ENCODE results near the gene KRTAP19-8. TPM values are rescaled to one million over a fixed set of nuclear protein-coding genes. Genes with fewer than 3 reads are reported as not detected.

KRTAP19-8 gene
- total RNA-seq, 1 experiment from 2014 or later: not detected

DNA sequence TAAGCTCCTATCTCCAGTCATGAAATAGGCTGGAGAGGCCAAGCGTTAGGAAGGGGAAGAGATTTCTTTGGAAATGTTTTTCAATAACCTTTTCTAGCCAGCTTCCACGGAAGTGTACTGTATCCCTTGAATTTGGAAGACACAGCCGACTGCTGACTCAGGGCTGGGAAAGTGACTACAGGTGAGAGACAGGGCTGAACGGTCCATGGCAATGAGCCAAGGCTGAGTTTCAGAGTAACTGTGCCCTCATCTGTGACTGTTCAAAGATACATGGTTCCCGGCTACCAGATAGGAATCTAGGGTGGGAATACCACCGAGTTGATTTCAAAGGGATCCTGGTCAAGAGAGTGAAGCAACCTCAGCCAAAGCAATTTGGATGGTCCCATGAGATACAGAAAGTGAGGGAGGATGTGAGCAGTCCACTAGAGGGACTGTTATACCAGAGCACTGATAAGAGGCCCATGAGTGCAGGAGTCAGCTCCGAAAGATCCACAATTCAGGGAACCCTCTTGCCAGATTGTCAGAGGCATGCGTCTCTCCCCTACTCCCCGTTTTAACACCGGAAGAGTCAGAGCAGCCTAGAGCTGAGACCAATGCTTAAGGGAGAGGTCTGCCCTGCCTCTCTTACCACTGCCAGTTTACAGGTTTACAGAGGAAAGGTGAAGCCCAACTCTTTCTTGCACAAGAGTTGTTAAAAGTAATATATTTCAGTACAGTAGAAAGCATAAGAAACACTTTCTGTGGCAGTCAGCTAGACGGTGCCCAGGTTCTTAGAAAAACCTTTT lies 3.2 kb upstream of the KRTAP19-8 start (continued):
- TF ChIP-seq, protein P1, sequence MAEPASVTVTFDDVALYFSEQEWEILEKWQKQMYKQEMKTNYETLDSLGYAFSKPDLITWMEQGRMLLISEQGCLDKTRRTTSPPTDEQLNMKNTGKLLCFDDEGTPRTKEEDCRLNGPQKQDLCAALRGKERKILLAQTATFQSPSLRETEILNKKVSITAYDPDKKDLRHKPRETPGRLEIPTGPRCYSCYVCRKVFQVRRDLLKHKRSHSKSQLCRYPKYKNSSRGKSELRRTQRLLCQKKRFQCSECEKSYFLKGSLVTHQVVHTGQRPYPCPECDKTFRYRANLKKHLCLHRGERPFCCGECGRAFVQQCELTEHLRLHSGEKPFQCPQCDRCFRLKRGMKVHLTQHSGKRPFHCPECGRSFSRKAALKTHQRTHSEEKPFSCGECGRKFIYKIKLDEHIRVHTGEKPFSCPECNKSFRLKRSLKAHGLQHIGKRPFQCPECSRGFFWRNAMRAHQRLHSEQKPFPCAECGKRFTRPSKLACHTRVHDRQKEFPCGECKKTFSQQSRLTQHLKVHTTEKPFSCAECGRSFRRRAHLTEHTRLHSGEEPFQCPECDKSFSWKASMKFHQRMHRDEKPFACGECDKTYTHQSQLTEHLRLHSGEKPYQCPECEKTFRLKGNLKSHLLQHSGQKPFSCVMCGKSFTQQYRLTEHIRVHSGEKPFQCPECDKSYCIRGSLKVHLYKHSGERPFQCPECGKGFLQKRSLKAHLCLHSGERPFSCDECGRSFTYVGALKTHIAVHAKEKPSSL (CRISPR knock-in tag; conservative IDR thresholded peaks at IDR 0.05): no peak
- TF ChIP-seq ZNF423 (CRISPR knock-in tag; IDR thresholded peaks at IDR 0.05) (no peak), ZNF138 (CRISPR knock-in tag; conservative IDR thresholded peaks at IDR 0.05) (no peak), CREM (CRISPR knock-in tag; IDR thresholded peaks at IDR 0.05) (no peak), GRHL2 (CRISPR knock-in tag; IDR thresholded peaks at IDR 0.05; ENCODE audit: insufficient replicate concordance, severe bottlenecking) (no peak), SMAD4 (CRISPR knock-in tag; IDR thresholded peaks at IDR 0.05) (no peak), KAT7 (CRISPR knock-in tag; IDR thresholded peaks at IDR 0.05; ENCODE audit: borderline replicate concordance) (no peak), GTF2I (CRISPR knock-in tag; conservative IDR thresholded peaks at IDR 0.05) (no peak), CREB1 (CRISPR knock-in tag; IDR thresholded peaks at IDR 0.05) (no peak), TCF7 (CRISPR knock-in tag; IDR thresholded peaks at IDR 0.05; ENCODE audit: low read depth) (no peak)
- TF ChIP-seq, protein P2, sequence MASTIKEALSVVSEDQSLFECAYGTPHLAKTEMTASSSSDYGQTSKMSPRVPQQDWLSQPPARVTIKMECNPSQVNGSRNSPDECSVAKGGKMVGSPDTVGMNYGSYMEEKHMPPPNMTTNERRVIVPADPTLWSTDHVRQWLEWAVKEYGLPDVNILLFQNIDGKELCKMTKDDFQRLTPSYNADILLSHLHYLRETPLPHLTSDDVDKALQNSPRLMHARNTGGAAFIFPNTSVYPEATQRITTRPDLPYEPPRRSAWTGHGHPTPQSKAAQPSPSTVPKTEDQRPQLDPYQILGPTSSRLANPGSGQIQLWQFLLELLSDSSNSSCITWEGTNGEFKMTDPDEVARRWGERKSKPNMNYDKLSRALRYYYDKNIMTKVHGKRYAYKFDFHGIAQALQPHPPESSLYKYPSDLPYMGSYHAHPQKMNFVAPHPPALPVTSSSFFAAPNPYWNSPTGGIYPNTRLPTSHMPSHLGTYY (CRISPR knock-in tag; IDR thresholded peaks at IDR 0.05): no peak

DNA sequence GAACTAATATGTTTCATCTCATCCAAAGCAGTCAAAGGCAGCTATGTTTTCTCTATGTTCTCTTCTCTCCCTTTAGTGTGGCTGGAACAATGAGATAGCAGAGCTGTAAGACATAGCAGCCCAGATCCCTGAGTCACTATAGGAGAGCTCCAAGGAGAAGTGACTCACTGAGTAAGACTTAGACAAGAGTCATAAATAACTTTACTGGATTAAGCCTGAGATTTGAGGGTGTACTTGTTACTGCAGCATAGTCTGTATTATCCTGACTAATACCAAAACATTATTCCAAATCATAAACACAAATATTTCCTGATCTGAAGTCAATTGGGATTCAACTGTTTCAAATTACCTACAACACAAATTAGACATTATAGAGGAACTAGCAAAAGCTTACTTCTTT lies 3.9 kb downstream of the KRTAP19-8 start:
- no peaks in the 10 kb centered on the region; the same call in 1 of the 2 replicates for H3K27me3 Mint-ChIP-seq (ENCODE audit: low read depth)
- no peak overlapping the region for H3K27ac Mint-ChIP-seq
- H3K9me3 Mint-ChIP-seq: peaks cover 7% of the 10 kb centered on the region
- CTCF ChIA-PET: no interaction called here
- peaks cover 5% of the 10 kb centered on the region; the same call in 1 of the 2 replicates for H3K4me1 Mint-ChIP-seq
- no peak for DNase-seq (ENCODE audit: low spot score)
- POLR2A ChIA-PET: no interaction called here
- TF ChIP-seq ZBTB21 (CRISPR knock-in tag; IDR thresholded peaks at IDR 0.05; ENCODE audit: borderline replicate concordance): no peak
- no peak for TF ChIP-seq ATF1 (CRISPR knock-in tag; IDR thresholded peaks at IDR 0.05)
- no peak for TF ChIP-seq MYBL2 (CRISPR knock-in tag; IDR thresholded peaks at IDR 0.05)
- no peak for TF ChIP-seq GTF2I (CRISPR knock-in tag; conservative IDR thresholded peaks at IDR 0.05)
- no peak for TF ChIP-seq RELA (CRISPR knock-in tag; IDR thresholded peaks at IDR 0.05; ENCODE audit: borderline replicate concordance)
- TF ChIP-seq NFE2L1 (CRISPR knock-in tag; IDR thresholded peaks at IDR 0.05): no peak
- no peak overlapping the region for H3K4me3 Mint-ChIP-seq
- no peaks in the 10 kb centered on the region for H3K36me3 Mint-ChIP-seq
- no peak for ATAC-seq

DNA sequence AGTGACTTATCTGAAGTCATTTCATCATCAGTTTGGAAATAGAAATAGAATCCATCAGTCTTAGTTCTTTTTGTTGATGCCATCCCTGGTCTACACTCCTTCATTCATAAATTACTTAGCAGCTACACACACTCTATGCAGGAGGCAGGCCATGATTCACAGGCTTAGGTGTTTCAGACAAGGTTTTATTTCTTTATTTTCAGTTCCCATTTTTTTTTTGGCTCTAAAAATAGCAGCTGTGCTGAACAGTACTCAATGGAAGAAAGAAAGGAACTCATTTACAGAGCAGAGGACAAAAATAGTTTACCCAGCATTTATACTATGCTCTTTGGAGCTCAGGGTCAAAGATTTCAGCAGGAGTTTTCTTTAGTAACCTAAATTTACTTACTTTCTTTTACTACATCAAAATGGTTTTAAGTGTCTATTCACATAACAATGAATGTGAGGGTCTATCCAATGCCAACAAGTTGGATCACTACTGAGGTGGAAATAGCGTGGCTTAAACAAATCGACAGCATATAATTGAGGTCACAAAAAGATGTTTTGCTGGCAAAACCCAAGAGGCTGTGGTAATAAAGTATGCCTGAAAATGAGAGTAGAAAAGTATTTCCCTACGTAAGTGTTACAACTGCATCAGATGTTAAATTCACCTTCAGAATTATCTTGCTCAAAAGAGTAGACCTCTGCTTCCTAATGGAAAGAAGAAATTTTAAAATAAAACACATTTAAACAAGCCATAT lies 7.7 kb downstream of the KRTAP19-8 start:
- DNase-seq (ENCODE audit: low spot score) (no peak), ATAC-seq (no peak)
- no peak overlapping the region for H3K27ac Mint-ChIP-seq
- ChIA-PET POLR2A (no interaction called here), CTCF (no interaction called here)
- peaks cover 7% of the 10 kb centered on the region for H3K9me3 Mint-ChIP-seq
- H3K27me3 Mint-ChIP-seq (ENCODE audit: low read depth): no peaks in the 10 kb centered on the region; the same call in 1 of the 2 replicates
- H3K36me3 Mint-ChIP-seq: no peaks in the 10 kb centered on the region
- no peak overlapping the region for H3K4me3 Mint-ChIP-seq
- peaks cover 5% of the 10 kb centered on the region; the same call in 1 of the 2 replicates for H3K4me1 Mint-ChIP-seq
- no peak for TF ChIP-seq SOX15 (CRISPR knock-in tag; IDR thresholded peaks at IDR 0.05)
- TF ChIP-seq, protein P3, sequence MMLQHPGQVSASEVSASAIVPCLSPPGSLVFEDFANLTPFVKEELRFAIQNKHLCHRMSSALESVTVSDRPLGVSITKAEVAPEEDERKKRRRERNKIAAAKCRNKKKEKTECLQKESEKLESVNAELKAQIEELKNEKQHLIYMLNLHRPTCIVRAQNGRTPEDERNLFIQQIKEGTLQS (CRISPR knock-in tag; conservative IDR thresholded peaks at IDR 0.05): no peak
- TF ChIP-seq SMAD4 (CRISPR knock-in tag; IDR thresholded peaks at IDR 0.05): no peak
- TF ChIP-seq, protein P4, sequence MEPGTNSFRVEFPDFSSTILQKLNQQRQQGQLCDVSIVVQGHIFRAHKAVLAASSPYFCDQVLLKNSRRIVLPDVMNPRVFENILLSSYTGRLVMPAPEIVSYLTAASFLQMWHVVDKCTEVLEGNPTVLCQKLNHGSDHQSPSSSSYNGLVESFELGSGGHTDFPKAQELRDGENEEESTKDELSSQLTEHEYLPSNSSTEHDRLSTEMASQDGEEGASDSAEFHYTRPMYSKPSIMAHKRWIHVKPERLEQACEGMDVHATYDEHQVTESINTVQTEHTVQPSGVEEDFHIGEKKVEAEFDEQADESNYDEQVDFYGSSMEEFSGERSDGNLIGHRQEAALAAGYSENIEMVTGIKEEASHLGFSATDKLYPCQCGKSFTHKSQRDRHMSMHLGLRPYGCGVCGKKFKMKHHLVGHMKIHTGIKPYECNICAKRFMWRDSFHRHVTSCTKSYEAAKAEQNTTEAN (CRISPR knock-in tag; IDR thresholded peaks at IDR 0.05): no peak
- no peak for TF ChIP-seq ELF4 (CRISPR knock-in tag; IDR thresholded peaks at IDR 0.05; ENCODE audit: low read depth)
- TF ChIP-seq ESRRA (CRISPR knock-in tag; IDR thresholded peaks at IDR 0.05; ENCODE audit: borderline replicate concordance): no peak
- no peak for TF ChIP-seq TCF7 (CRISPR knock-in tag; IDR thresholded peaks at IDR 0.05; ENCODE audit: low read depth)
- TF ChIP-seq ZNF232 (CRISPR knock-in tag; IDR thresholded peaks at IDR 0.05): no peak
- TF ChIP-seq ZNF263 (CRISPR knock-in tag; IDR thresholded peaks at IDR 0.05; ENCODE audit: low read depth): no peak
- TF ChIP-seq GABPB1 (CRISPR knock-in tag; IDR thresholded peaks at IDR 0.05): no peak
- TF ChIP-seq TP53 (CRISPR knock-in tag; IDR thresholded peaks at IDR 0.05): no peak
- no peak for TF ChIP-seq RORB (CRISPR knock-in tag; IDR thresholded peaks at IDR 0.05)
- TF ChIP-seq PRRX2 (CRISPR knock-in tag; IDR thresholded peaks at IDR 0.05): no peak
- no peak for TF ChIP-seq HMGA2 (CRISPR knock-in tag; IDR thresholded peaks at IDR 0.05)
- TF ChIP-seq CREB1 (CRISPR knock-in tag; IDR thresholded peaks at IDR 0.05): no peak
